ENCODE measurements around the gene RABGAP1L. TPM values are rescaled to one million over a fixed set of nuclear protein-coding genes. Genes with fewer than 3 reads are reported as not detected.
A peak's percentile ranks its signal among the peaks of the same experiment; 100 is the strongest.

The RABGAP1L gene
- total RNA-seq, 4 donors from 2014 or later: 48.2 to 102 (median 59.1) TPM

DNA sequence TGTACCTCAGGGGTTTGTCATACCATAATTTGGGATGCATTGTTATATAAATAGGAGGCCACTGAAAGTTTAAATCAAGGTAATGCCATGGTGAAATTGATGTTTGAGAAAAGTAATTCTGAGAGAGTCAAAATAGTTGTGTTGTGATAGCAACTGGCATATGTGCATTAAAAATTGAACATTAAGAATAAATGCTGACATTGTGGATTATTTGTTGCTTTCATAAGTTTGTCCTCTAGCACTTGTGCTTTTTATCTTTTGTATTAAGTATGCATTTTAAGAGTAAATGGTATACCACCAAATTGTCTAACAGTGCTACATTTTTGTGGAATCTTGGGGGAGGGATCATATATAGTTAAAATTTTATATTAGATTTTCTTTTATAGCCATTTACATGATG is 564.5 kb downstream of the RABGAP1L start:
- Histone ChIP-seq H3K4me1 (no peaks in the 10 kb centered on the region), H3K27ac (no peak overlapping the region), H3K4me3 (no peak overlapping the region), H3K9me3 (no peaks in the 10 kb centered on the region), H3K36me3 (no peaks in the 10 kb centered on the region), H3K27me3 (no peaks in the 10 kb centered on the region)
- no peak for TF ChIP-seq POLR2AphosphoS5 (IDR thresholded peaks at IDR 0.05)
- TF ChIP-seq, protein P1, sequence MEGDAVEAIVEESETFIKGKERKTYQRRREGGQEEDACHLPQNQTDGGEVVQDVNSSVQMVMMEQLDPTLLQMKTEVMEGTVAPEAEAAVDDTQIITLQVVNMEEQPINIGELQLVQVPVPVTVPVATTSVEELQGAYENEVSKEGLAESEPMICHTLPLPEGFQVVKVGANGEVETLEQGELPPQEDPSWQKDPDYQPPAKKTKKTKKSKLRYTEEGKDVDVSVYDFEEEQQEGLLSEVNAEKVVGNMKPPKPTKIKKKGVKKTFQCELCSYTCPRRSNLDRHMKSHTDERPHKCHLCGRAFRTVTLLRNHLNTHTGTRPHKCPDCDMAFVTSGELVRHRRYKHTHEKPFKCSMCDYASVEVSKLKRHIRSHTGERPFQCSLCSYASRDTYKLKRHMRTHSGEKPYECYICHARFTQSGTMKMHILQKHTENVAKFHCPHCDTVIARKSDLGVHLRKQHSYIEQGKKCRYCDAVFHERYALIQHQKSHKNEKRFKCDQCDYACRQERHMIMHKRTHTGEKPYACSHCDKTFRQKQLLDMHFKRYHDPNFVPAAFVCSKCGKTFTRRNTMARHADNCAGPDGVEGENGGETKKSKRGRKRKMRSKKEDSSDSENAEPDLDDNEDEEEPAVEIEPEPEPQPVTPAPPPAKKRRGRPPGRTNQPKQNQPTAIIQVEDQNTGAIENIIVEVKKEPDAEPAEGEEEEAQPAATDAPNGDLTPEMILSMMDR (IDR thresholded peaks at IDR 0.05): no peak
- TF ChIP-seq POLR2A (IDR thresholded peaks at IDR 0.05): no peak
- no peak for DNase-seq (ENCODE audit: low spot score in 2 of 2)

DNA sequence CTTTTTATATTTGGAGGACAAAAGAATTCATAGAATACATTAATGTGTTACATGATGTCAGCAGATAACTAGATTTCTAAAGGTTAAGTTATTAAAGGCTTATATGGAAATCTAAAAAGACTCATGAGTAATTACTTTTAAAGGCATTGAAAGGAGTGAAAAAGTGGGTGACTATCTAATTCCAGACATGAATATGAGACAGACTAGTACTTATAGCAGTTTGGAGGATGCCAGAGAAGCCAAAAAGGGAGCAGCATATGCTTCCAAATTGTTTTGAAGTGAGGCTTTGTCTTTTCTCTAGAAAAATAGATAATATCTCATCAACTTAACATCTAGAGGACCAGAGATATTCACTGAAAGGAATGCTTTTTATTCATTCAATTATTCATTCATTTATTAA is 564.9 kb downstream of the RABGAP1L start:
- Histone ChIP-seq H3K9me3 (no peaks in the 10 kb centered on the region), H3K27ac (no peak overlapping the region), H3K4me3 (no peak overlapping the region), H3K27me3 (no peaks in the 10 kb centered on the region), H3K36me3 (no peaks in the 10 kb centered on the region), H3K4me1 (no peaks in the 10 kb centered on the region)
- TF ChIP-seq, protein P1 (IDR thresholded peaks at IDR 0.05): no peak
- TF ChIP-seq POLR2AphosphoS5 (IDR thresholded peaks at IDR 0.05): no peak
- TF ChIP-seq EP300 (IDR thresholded peaks at IDR 0.05): no peak
- no peak for TF ChIP-seq POLR2A (IDR thresholded peaks at IDR 0.05)
- no peak for DNase-seq (ENCODE audit: low spot score in 2 of 2)

DNA sequence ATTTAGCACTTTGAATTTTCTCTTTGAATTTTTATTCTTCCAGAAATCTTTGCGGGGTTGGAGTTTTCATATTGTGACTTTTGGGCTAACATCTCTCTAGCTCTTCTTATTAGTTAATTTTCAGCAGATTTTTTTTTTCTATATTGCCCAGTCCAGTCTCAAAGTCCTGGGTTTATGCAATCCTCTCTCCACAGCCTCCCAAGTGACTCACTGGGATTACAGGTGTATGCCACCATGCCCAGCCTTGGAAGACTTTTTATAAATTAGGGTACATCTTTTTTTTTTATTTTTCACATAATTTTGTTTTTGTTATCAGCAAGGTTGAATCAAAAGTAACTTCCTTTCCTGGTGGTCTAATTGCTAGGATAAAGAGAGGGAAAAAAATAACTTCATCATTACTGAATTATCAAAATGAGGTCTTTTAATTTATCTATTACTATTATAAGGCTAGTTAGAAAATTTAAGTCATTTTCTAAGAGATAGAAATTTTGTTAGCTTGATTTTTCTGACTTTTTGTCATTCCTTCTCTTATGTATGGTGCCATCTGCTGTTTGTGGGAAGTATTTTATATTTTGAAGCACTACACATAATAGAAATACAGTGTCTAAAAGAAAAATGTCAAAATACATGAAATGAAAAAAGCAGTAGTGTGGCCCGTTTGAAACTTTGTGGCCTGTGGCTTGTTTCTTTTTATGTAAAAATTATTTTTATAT is 567.0 kb downstream of the RABGAP1L start:
- Histone ChIP-seq H3K4me3 (no peak overlapping the region), H3K27ac (no peak overlapping the region), H3K36me3 (no peaks in the 10 kb centered on the region), H3K27me3 (no peaks in the 10 kb centered on the region), H3K4me1 (no peaks in the 10 kb centered on the region), H3K9me3 (no peaks in the 10 kb centered on the region)
- WGBS: 61% methylated on average over 2 of the region's 2 CpGs
- TF ChIP-seq, protein P1 (IDR thresholded peaks at IDR 0.05): peak in 1 of 2 donors; percentile 20
- no peak for TF ChIP-seq POLR2A (IDR thresholded peaks at IDR 0.05)
- DNase-seq (ENCODE audit: low spot score in 2 of 2): no peak

DNA sequence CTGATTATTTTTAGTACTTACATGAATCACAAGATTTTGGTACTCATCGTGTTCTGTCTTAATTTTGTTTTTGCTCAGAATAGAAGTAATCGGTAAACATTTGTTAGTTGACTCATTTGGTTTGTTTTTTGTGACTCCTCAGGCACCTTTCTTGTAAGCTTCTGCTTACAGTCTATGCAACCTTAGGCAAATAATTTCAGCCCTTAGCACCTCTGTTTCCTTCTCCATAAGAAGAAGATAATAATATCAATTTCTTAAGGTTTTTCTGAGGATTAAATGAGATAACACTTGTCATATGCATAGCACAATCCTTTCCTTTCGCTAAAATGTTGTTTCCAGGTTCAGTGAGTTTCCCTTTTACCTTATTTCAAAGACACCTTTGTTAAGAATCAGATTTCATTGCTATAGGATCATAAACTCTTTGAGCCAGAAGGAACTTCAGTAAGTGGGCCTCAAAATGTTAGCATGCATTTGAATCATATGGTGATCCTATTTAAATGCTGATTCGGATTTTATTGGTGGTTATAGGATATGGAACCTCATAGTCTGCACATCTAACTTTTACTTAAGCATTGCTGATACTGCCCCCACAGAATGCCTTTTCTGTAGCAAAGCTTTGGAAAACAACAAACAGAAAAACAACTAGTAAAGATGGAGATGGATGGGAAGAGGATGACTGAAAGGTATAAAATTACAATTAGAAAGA is 567.7 kb downstream of the RABGAP1L start:
- TF ChIP-seq POLR2A (IDR thresholded peaks at IDR 0.05) (no peak), POLR2AphosphoS5 (IDR thresholded peaks at IDR 0.05) (no peak), EP300 (IDR thresholded peaks at IDR 0.05) (no peak)
- TF ChIP-seq, protein P1 (IDR thresholded peaks at IDR 0.05): no peak
- no peak for DNase-seq (ENCODE audit: low spot score in 2 of 2)
- H3K9me3 ChIP-seq: no peaks in the 10 kb centered on the region
- H3K27ac ChIP-seq: no peak overlapping the region
- no peak overlapping the region for H3K4me3 ChIP-seq
- H3K36me3 ChIP-seq: no peaks in the 10 kb centered on the region
- 76% methylated on average over 4 of the region's 4 CpGs for WGBS
- no peaks in the 10 kb centered on the region for H3K27me3 ChIP-seq
- H3K4me1 ChIP-seq: no peaks in the 10 kb centered on the region

DNA sequence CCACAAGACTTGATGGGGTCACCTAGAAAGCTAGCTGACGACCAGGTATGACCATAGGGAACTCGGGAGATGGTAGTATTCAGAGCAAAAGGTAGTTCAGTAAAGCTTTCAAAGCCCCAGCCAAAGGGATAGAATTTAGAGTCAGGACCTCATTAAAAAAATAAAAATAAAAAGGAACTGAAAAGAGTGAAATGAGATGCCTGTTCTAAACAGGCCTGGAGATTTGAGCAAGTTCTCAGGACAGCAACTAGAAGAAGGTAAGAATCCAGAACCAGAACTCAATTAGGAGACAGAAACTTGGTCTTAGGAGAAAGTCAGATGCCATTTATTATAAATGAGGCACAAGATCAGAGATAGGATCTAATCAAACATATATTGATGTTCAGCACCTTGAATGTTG is 575.0 kb downstream of the RABGAP1L start:
- Histone ChIP-seq H3K4me3 (no peak overlapping the region), H3K27ac (no peak overlapping the region), H3K27me3 (no peaks in the 10 kb centered on the region), H3K36me3 (no peaks in the 10 kb centered on the region), H3K4me1 (no peaks in the 10 kb centered on the region), H3K9me3 (no peaks in the 10 kb centered on the region)
- no peak for DNase-seq (ENCODE audit: low spot score in 2 of 2)
- TF ChIP-seq, protein P1 (IDR thresholded peaks at IDR 0.05): no peak
- TF ChIP-seq POLR2AphosphoS5 (IDR thresholded peaks at IDR 0.05) (no peak), POLR2A (IDR thresholded peaks at IDR 0.05) (no peak), EP300 (IDR thresholded peaks at IDR 0.05) (no peak)
- WGBS: 97% methylated on average over 2 of the region's 2 CpGs
